Measurements from ENCODE around the gene MNAT1. TPM values are rescaled to one million over a fixed set of nuclear protein-coding genes. Genes with fewer than 3 reads are reported as not detected.

Gene MNAT1
- total and polyA plus RNA-seq, 2 experiments from 2014 or later = 34.4 to 60.9 TPM

Small RNA genes within 50 kb of the gene (small RNA-seq; reads per million reads assigned to genes)
- not detected for gene RNU6-398P

Other genes with a start within 250 kb of the MNAT1 start
- 0.28 and 0.37 TPM in 2 replicates for gene C14orf39, start 248.7 kb upstream of the MNAT1 start, total RNA-seq
- gene C14orf39, start 248.7 kb upstream of the MNAT1 start, polyA plus RNA-seq = 0.45 TPM in 1 of 2 replicates, not detected in the other
- gene SIX6, start 225.6 kb upstream of the MNAT1 start, total RNA-seq = not detected in 2 replicates
- gene SIX6, start 225.6 kb upstream of the MNAT1 start, polyA plus RNA-seq = not detected in 2 replicates
- gene SIX1, start 85.3 kb upstream of the MNAT1 start, total RNA-seq = 6.3 and 6.5 TPM in 2 replicates
- 5.2 and 5.9 TPM in 2 replicates for gene SIX1, start 85.3 kb upstream of the MNAT1 start, polyA plus RNA-seq
- gene SIX4, start 10.4 kb upstream of the MNAT1 start, total RNA-seq = 6.7 and 7.0 TPM in 2 replicates
- 1.1 and 1.7 TPM in 2 replicates for gene SIX4, start 10.4 kb upstream of the MNAT1 start, polyA plus RNA-seq
- gene TRMT5, start 246.3 kb downstream of the MNAT1 start, total RNA-seq = 7.5 and 14.3 TPM in 2 replicates
- 4.7 and 6.5 TPM in 2 replicates for gene TRMT5, start 246.3 kb downstream of the MNAT1 start, polyA plus RNA-seq
- 26.0 TPM in 2 replicates for gene SLC38A6, start 246.5 kb downstream of the MNAT1 start, total RNA-seq
- 16.7 and 17.0 TPM in 2 replicates for gene SLC38A6, start 246.5 kb downstream of the MNAT1 start, polyA plus RNA-seq

All from hepatocyte (in vitro differentiated cells).